Uterus (tissue), 4 donors: ENCODE measurements around the gene COL15A1. TPM values are rescaled to one million over a fixed set of nuclear protein-coding genes. Genes with fewer than 3 reads are reported as not detected.

ENCODE experiments used
- DNase-seq, 2 donors: peaks; one replicate each; pipeline ENCODE4 v3.0.0-alpha.2; 2019 to 2020
- H3K27ac ChIP-seq, 2 donors: fragments of 200-600 bp; sonication (generic); 1 replicate in 1 of 2; 2 replicates in 1 of 2; pipeline ENCODE4 v1.5.1; 2016 to 2018
- H3K27me3 ChIP-seq, 2 donors: fragments of 200-600 bp; sonication (generic); one replicate each; pipeline ENCODE4 v1.5.1; 2018 to 2019; ENCODE audit warnings: control low read depth in 1 of 2
- H3K36me3 ChIP-seq, 2 donors: fragments of 200-600 bp; sonication (generic); one replicate each; pipeline ENCODE4 v1.5.1; 2019; ENCODE audit warnings: control low read depth in 1 of 2
- H3K4me1 ChIP-seq, 2 donors: fragments of 200-600 bp; sonication (generic); one replicate each; pipeline ENCODE4 v1.5.1; 2018 to 2019; ENCODE audit warnings: control low read depth in 1 of 2
- H3K4me3 ChIP-seq, 2 donors: fragments of 200-600 bp; sonication (generic); 1 replicate in 1 of 2; 2 replicates in 1 of 2; pipeline ENCODE4 v1.5.1; 2018 to 2019; ENCODE audit warnings: mild to moderate bottlenecking in 1 of 2
- H3K9me3 ChIP-seq, 2 donors: fragments of 200-600 bp; sonication (generic); one replicate each; pipeline ENCODE4 v1.5.1; 2019; ENCODE audit warnings: control low read depth in 1 of 2
- POLR2A ChIP-seq, 2 donors: fragments of 450-650 bp; IDR thresholded peaks; one replicate each; pipeline ENCODE4 v1.6.1; 2016; ENCODE audit warnings: antibody characterized with exemption in 2 of 2, mild to moderate bottlenecking in 1 of 2, moderate library complexity in 1 of 2
- intact Hi-C: fragments of 100-400 bp; cut with DNase I; formaldehyde crosslinking; loops from one replicate; pipeline ENCODE4 v1.15.1; 2023; ENCODE audit warnings: low total_unique reads
- total RNA-seq, 4 donors: library from RNA; depleted of rRNA in 3 of 4; stranded (reverse); fragments of >200 nt in 3 of 4; gene quantifications; one replicate each; pipeline versions ENCODE4 v1.1.0 to v1.2.4, GENCODE V29; 2014 to 2023
- TF ChIP-seq, protein P1 (sequence below), 4 experiments: fragments of 200-600 bp in 2 of 4; fragments of 450-650 bp in 2 of 4; sonication (generic) in 2 of 4; IDR thresholded peaks; one replicate each; pipeline ENCODE4 v1.5.1; 2016 to 2019; ENCODE audit warnings: antibody characterized with exemption in 4 of 4, mild to moderate bottlenecking in 2 of 4, moderate library complexity in 1 of 4
- donor health status: DM: yes; HTN: yes; CAD: no.

The COL15A1 gene
- total RNA-seq, 4 donors from 2014 or later, result 20.3 to 160 (median 50.4) TPM

DNA sequence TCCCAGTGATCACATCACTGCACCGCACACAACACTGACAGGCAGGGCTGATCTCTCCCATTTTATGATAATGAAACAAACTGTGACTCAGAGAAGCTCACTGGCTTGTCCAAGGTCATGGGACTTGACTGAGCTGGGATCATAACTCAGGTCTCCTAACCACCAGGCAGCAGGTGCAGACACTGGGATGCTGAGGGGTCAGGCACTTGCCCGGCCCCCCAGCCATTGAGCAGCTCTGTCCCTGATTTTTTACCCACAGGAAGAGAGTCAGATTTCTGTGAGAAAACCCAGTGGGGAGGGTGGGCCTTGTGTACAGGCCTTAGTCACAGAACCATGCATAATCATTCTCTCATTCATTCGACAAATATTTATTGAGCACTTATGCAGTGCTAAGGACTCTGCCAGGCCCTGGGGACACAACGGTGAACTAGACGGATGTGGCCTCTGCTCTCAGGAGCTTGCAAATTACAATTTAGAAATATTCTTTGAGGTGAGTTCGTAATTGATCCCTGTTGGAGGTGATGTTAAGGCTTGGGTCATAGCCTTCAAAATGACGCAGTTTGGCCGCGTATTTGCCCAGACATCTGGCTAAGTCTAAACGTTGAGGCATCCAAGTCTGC, 106.7 kb downstream of the COL15A1 start:
- H3K36me3 ChIP-seq, result no peaks in the 10 kb centered on the region
- intact Hi-C loops, result no loop called here
- no peak overlapping the region for H3K27ac ChIP-seq
- H3K9me3 ChIP-seq, result no peaks in the 10 kb centered on the region
- TF ChIP-seq, protein P1, sequence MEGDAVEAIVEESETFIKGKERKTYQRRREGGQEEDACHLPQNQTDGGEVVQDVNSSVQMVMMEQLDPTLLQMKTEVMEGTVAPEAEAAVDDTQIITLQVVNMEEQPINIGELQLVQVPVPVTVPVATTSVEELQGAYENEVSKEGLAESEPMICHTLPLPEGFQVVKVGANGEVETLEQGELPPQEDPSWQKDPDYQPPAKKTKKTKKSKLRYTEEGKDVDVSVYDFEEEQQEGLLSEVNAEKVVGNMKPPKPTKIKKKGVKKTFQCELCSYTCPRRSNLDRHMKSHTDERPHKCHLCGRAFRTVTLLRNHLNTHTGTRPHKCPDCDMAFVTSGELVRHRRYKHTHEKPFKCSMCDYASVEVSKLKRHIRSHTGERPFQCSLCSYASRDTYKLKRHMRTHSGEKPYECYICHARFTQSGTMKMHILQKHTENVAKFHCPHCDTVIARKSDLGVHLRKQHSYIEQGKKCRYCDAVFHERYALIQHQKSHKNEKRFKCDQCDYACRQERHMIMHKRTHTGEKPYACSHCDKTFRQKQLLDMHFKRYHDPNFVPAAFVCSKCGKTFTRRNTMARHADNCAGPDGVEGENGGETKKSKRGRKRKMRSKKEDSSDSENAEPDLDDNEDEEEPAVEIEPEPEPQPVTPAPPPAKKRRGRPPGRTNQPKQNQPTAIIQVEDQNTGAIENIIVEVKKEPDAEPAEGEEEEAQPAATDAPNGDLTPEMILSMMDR (IDR thresholded peaks at IDR 0.05), result no peak
- no peak for TF ChIP-seq POLR2A (IDR thresholded peaks at IDR 0.05)
- no peaks in the 10 kb centered on the region for H3K4me1 ChIP-seq
- no peak for DNase-seq
- H3K4me3 ChIP-seq, result no peak overlapping the region
- H3K27me3 ChIP-seq, result no peaks in the 10 kb centered on the region

DNA sequence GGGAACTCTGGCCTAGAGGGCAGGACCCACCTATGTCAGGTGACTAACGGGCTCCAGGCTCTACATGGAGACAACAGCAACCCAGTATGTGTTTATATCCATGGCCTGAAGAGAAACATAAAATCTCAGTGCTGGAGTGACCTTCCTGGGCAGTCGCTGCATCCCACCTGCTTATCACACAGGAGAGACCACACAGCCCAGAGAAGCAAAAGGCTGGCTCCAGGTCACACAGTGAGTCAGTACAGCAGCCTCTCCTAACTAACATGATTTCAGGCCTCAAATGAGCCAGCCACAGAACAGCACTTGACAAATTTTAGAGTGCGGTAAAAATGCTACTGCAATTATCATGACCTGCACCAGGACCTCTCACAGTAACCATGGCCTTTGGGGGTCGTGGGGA, 107.2 kb downstream of the COL15A1 start:
- no peaks in the 10 kb centered on the region for H3K4me1 ChIP-seq
- no peaks in the 10 kb centered on the region for H3K36me3 ChIP-seq
- no peak overlapping the region for H3K27ac ChIP-seq
- no peak for DNase-seq
- intact Hi-C loops, result no loop called here
- no peaks in the 10 kb centered on the region for H3K27me3 ChIP-seq
- no peaks in the 10 kb centered on the region for H3K9me3 ChIP-seq
- TF ChIP-seq POLR2A (IDR thresholded peaks at IDR 0.05), result no peak
- TF ChIP-seq, protein P1 (IDR thresholded peaks at IDR 0.05), result no peak
- H3K4me3 ChIP-seq, result no peak overlapping the region

DNA sequence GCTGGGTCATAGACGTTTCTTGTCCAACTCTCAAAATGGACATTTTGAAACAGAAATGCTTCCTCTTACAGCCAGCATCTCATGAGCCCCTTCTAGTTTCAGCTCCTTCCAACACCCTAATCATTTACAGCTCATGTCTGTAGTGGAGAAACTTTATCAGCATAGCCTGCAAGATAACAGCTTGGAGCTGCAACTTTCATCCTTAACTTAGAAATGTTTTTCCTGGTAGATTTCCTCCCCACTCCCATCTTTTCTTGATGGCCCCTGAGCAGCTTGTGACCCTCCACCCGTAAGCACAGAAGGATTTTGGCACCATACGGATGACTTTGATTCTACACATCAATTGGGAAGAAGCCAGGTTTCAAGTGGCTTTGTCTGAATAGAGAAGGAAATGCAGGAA, 107.7 kb downstream of the COL15A1 start:
- H3K27ac ChIP-seq, result no peak overlapping the region
- no peak overlapping the region for H3K4me3 ChIP-seq
- intact Hi-C loops, result no loop called here
- no peaks in the 10 kb centered on the region for H3K4me1 ChIP-seq
- DNase-seq, result no peak
- H3K36me3 ChIP-seq, result no peaks in the 10 kb centered on the region
- TF ChIP-seq, protein P1 (IDR thresholded peaks at IDR 0.05), result no peak
- no peak for TF ChIP-seq POLR2A (IDR thresholded peaks at IDR 0.05)
- H3K27me3 ChIP-seq, result no peaks in the 10 kb centered on the region
- H3K9me3 ChIP-seq, result no peaks in the 10 kb centered on the region

DNA sequence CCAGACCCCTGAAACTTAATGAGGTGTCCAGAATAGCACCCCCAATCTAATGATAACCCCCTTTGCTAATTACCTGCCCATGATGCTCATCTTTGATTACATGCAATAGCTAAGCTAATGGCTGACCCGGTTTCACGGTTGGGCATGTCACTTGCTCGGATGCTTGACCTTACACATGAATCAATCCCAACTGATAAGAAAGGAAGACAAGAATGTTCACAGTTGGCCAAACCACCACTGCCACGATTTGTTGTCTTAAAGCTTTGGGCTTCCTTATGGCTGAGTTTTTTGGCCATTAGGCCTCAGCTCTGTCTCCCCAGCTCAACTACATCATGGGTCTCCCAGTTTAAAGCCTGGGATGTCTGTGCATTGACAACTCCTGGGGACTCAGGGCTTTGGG, 108.1 kb downstream of the COL15A1 start:
- no peaks in the 10 kb centered on the region for H3K36me3 ChIP-seq
- no peaks in the 10 kb centered on the region for H3K9me3 ChIP-seq
- H3K4me3 ChIP-seq, result no peak overlapping the region
- TF ChIP-seq POLR2A (IDR thresholded peaks at IDR 0.05), result no peak
- TF ChIP-seq, protein P1 (IDR thresholded peaks at IDR 0.05), result no peak
- no peaks in the 10 kb centered on the region for H3K4me1 ChIP-seq
- DNase-seq, result no peak
- no peak overlapping the region for H3K27ac ChIP-seq
- intact Hi-C loops, result no loop called here
- H3K27me3 ChIP-seq, result no peaks in the 10 kb centered on the region

DNA sequence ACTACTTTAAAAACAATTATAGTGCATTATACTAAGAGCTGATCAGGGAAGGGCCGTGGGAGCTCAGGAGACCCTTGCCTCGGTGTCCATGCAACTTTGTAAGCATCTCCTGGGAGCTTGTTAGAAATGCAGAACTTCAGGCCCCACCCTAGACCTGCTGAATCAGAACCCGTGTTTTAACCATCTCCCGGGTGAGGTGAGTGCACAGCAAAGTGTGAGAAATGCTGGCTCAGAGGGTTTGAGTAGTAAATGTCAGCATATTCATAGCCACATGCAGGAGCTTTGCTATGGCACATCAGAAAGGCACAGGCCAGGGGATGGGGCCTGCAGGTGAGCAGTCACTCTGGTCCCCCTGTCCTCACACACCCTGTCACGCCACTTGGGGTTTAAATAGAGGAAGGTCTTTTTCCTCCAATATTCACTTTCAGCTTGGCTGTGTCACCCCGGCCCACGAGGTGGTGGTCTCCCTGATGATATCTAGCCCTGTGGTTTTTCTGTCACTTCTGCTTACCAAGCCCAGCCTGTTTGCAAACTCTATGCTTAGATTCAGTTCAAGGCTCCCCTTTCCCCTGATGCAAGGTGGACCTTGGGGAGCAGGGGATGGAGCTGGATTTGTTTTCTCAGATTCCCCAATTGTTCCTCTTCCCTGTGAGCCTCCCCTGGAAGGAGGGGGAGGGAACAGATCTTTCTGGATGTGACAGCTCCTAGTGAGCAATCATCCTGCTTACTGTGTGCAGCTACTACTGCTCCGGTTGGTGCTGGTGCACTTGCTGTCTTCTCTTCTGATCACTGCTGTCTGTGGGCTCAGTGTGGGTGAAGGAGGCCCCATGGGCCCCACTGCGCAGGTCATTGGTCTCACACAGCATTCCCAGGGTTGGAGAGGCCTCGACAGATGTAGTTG, 109.4 kb downstream of the COL15A1 start:
- Histone ChIP-seq H3K27ac (no peak overlapping the region), H3K4me1 (no peaks in the 10 kb centered on the region), H3K9me3 (no peaks in the 10 kb centered on the region), H3K36me3 (no peaks in the 10 kb centered on the region), H3K27me3 (no peaks in the 10 kb centered on the region), H3K4me3 (no peak overlapping the region)
- DNase-seq, result no peak
- intact Hi-C loops, result no loop called here
- TF ChIP-seq, protein P1 (IDR thresholded peaks at IDR 0.05), result no peak
- TF ChIP-seq POLR2A (IDR thresholded peaks at IDR 0.05), result no peak
